DND-41 (cell line): Measurements from ENCODE around the gene TRANK1.

Experiments
- ATAC-seq: fragments of 200-7000 bp; cut with Tn5 transposase; 3 replicates; pipeline ENCODE4 v1.9.1; 2021; ENCODE audit warnings: low read depth; ENCODE audit not compliant: insufficient read depth
- DNase-seq: peaks from one replicate; pipeline ENCODE4 v3.0.0-alpha.2; 2020
- H2AFZ ChIP-seq: 2 replicates; pipeline ENCODE4 v1.6.0; 2012; ENCODE audit warnings: low read depth, low read length
- H3K27ac ChIP-seq: 2 replicates; pipeline ENCODE4 v1.5.1; 2012; ENCODE audit warnings: low read length, inconsistent platforms
- H3K27me3 ChIP-seq: fragments of 200-600 bp; sonication (generic); 2 replicates; pipeline ENCODE4 v1.6.0; 2012; ENCODE audit warnings: low read length, mild to moderate bottlenecking, inconsistent platforms; ENCODE audit not compliant: insufficient read depth, poor library complexity
- H3K36me3 ChIP-seq: 2 replicates; pipeline ENCODE4 v1.5.1; 2012; ENCODE audit warnings: low read length, inconsistent platforms; ENCODE audit not compliant: insufficient read depth
- H3K4me1 ChIP-seq: 2 replicates; pipeline ENCODE4 v1.5.1; 2012; ENCODE audit warnings: mild to moderate bottlenecking, low read length; ENCODE audit not compliant: insufficient read depth
- H3K4me2 ChIP-seq: 2 replicates; pipeline ENCODE4 v1.6.0; 2012; ENCODE audit warnings: mild to moderate bottlenecking, moderate library complexity, low read length, inconsistent platforms; ENCODE audit not compliant: insufficient read depth
- H3K4me3 ChIP-seq, 2 experiments: fragments of 200-600 bp in 1 of 2; shearing (Covaris generic) in 1 of 2; 2 replicates each; pipeline ENCODE4 v1.5.1; 2012 to 2016; ENCODE audit warnings: inconsistent platforms in 2 of 2, low read length in 2 of 2, mild to moderate bottlenecking in 2 of 2, low read depth in 1 of 2, moderate library complexity in 1 of 2
- H3K79me2 ChIP-seq: 2 replicates; pipeline ENCODE4 v1.6.0; 2012; ENCODE audit warnings: low read length, inconsistent platforms; ENCODE audit not compliant: insufficient read depth
- H3K9ac ChIP-seq: 2 replicates; pipeline ENCODE4 v1.6.0; 2012; ENCODE audit warnings: low read depth, mild to moderate bottlenecking, inconsistent platforms, low read length, moderate library complexity
- H3K9me3 ChIP-seq: 2 replicates; pipeline ENCODE4 v1.5.1; 2012; ENCODE audit warnings: low read length, moderate library complexity, mild to moderate bottlenecking, inconsistent platforms; ENCODE audit not compliant: insufficient read depth, severe bottlenecking
- H4K20me1 ChIP-seq: 2 replicates; pipeline ENCODE4 v1.6.0; 2012; ENCODE audit warnings: low read length; ENCODE audit not compliant: insufficient read depth
- EZH2 ChIP-seq: IDR thresholded peaks from 3 replicates; pipeline ENCODE4 v1.6.1; 2012; ENCODE audit warnings: borderline replicate concordance, low read depth, mild to moderate bottlenecking, moderate library complexity, low read length, inconsistent platforms; ENCODE audit not compliant: severe bottlenecking
- TF ChIP-seq, protein P1 (sequence below): IDR thresholded peaks from 2 replicates; pipeline ENCODE4 v1.5.1; 2012; ENCODE audit warnings: borderline replicate concordance, low read length, moderate library complexity, mild to moderate bottlenecking; ENCODE audit not compliant: poor library complexity, severe bottlenecking; ENCODE audit errors: extremely low read depth

TRANK1 gene

DNA sequence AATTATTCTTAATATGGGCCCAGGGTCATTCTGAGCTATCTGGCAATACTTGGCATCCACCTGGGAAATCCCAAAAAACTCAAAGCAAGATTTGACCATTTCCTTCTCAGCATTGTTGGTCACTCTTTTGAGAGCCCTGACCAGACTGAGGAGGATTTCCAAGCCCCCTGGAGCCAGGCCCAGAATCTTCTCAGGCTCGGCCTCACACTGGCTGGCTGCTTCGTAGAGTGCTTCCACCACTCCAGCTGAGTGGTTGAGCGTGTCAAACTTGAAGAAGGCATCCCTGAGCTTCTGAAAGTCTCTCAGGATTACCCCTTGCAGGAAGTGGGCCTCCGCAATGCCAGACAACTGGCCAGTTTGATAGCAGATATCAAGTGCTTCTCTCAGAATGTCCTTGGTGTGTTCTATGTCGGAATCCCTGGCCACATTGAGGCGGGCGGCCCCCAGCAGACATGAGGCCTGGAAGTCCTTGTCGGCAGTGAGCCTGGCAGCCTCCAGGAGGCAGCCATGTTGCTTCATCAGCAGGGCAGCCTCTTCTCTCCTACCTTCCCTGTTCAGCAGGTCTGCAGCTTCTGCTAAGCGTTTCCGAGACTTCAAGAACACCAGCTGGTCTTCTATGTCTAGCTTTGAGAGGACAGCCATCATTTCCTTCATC lies 111.6 kb downstream of the TRANK1 start:
- ATAC-seq: no peak
- Histone ChIP-seq H3K4me3 (no peak overlapping the region), H3K27me3 (no peaks in the 10 kb centered on the region), H3K36me3 (peaks cover 41% of the 10 kb centered on the region), H3K79me2 (no peaks in the 10 kb centered on the region), H3K9me3 (no peaks in the 10 kb centered on the region), H3K4me1 (peaks cover under 1% of the 10 kb centered on the region; the same call in 1 of the 2 replicates), H3K4me2 (no peak overlapping the region), H3K9ac (no peak overlapping the region), H4K20me1 (no peaks in the 10 kb centered on the region), H2AFZ (no peak overlapping the region), H3K27ac (no peak overlapping the region)
- DNase-seq: no peak
- no peak for TF ChIP-seq EZH2
- TF ChIP-seq, protein P1, sequence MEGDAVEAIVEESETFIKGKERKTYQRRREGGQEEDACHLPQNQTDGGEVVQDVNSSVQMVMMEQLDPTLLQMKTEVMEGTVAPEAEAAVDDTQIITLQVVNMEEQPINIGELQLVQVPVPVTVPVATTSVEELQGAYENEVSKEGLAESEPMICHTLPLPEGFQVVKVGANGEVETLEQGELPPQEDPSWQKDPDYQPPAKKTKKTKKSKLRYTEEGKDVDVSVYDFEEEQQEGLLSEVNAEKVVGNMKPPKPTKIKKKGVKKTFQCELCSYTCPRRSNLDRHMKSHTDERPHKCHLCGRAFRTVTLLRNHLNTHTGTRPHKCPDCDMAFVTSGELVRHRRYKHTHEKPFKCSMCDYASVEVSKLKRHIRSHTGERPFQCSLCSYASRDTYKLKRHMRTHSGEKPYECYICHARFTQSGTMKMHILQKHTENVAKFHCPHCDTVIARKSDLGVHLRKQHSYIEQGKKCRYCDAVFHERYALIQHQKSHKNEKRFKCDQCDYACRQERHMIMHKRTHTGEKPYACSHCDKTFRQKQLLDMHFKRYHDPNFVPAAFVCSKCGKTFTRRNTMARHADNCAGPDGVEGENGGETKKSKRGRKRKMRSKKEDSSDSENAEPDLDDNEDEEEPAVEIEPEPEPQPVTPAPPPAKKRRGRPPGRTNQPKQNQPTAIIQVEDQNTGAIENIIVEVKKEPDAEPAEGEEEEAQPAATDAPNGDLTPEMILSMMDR: no peak

DNA sequence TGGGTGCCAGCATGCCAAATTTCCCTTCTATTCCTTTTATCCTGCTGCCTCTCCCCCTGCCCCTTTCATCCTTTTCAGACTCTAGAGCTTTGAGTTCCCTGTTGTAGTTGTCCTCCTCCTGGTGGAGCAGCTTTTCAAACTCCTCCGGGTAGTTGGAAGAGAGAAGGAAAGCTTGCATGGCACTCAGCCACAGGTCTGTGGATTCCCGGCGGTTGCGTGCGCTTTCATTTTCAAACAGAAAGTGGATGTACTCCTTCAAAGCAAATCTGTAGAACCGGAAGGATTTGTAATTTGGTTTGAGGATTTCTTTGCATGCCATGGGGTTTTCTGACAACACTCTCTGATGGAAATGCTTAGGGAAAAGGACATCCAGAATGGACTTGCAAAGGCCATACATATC lies 112.4 kb downstream of the TRANK1 start:
- Histone ChIP-seq H3K27ac (no peak overlapping the region), H4K20me1 (no peaks in the 10 kb centered on the region), H3K79me2 (no peaks in the 10 kb centered on the region), H3K9me3 (no peaks in the 10 kb centered on the region), H3K4me1 (no peaks in the 10 kb centered on the region), H3K27me3 (no peaks in the 10 kb centered on the region), H3K9ac (no peak overlapping the region), H3K36me3 (peaks cover 41% of the 10 kb centered on the region), H3K4me3 (no peak overlapping the region), H3K4me2 (no peak overlapping the region), H2AFZ (no peak overlapping the region)
- TF ChIP-seq EZH2: no peak
- DNase-seq (no peak), ATAC-seq (no peak)

DNA sequence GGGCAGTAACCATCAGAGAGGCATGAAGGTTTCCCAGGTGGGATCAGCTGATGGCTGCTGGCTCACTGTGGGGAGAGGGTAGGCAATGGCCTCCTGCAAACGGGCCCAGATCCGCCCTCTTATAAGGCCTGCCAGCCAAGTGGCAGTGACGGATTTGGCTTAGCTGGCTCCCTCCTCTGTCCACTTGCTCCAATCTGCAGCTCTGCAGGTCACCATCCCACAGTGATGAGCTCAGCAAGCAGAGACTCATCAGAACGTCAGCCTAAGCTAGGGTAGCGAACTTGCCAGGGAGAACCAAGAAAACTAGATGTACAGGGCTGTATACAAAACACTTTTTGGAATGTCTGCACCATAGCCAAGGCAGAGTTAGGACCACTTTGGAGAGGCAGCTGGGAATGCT lies 117.7 kb downstream of the TRANK1 start:
- H3K27ac ChIP-seq: no peak overlapping the region
- ATAC-seq (no peak), DNase-seq (no peak)
- peaks cover 28% of the 10 kb centered on the region for H3K36me3 ChIP-seq
- H3K4me1 ChIP-seq: no peaks in the 10 kb centered on the region
- H2AFZ ChIP-seq: no peak overlapping the region
- TF ChIP-seq EZH2: no peak
- TF ChIP-seq, protein P1: no peak
- H3K4me3 ChIP-seq: no peak overlapping the region
- H3K27me3 ChIP-seq: no peaks in the 10 kb centered on the region
- no peak overlapping the region for H3K4me2 ChIP-seq
- H3K9me3 ChIP-seq: no peaks in the 10 kb centered on the region
- H3K9ac ChIP-seq: no peak overlapping the region
- no peaks in the 10 kb centered on the region for H3K79me2 ChIP-seq
- H4K20me1 ChIP-seq: no peaks in the 10 kb centered on the region

DNA sequence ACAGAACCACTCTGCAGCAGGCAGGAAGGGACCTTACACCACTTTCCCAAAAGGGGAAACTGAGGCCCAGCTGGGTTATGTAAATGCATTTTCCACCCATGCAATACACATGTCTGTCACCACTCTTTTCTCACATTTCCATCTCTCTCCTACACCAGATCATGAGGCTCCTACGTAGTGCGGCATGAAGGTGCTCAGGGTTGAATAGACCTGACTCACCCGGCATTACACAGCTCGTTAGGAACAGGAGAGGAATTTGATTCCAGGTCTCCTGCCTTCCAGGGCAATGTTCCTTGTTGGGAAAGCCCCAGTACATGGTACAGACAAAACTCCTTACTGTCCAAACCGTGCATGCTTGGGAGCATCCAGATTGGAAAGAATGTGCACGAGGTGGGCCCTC lies 118.6 kb downstream of the TRANK1 start:
- ATAC-seq (no peak), DNase-seq (no peak)
- Histone ChIP-seq H2AFZ (no peak overlapping the region), H4K20me1 (no peaks in the 10 kb centered on the region), H3K4me1 (no peaks in the 10 kb centered on the region), H3K79me2 (no peaks in the 10 kb centered on the region), H3K27me3 (no peaks in the 10 kb centered on the region), H3K4me2 (no peak overlapping the region), H3K9ac (no peak overlapping the region), H3K4me3 (no peak overlapping the region), H3K27ac (no peak overlapping the region), H3K9me3 (no peaks in the 10 kb centered on the region), H3K36me3 (peaks cover 22% of the 10 kb centered on the region)
- TF ChIP-seq, protein P1: no peak
- TF ChIP-seq EZH2: no peak
